HUES48 (cell line): ENCODE measurements around the gene SGCD.
A peak's percentile ranks its signal among the peaks of the same experiment; 100 is the strongest.

Experiments
- H3K27ac ChIP-seq: one replicate; pipeline ENCODE4 v1.7.0; 2013; ENCODE audit warnings: low read depth, low read length, inconsistent platforms
- H3K27me3 ChIP-seq: 2 replicates; pipeline ENCODE4 v1.6.1; 2013; ENCODE audit warnings: mild to moderate bottlenecking, low read length; ENCODE audit not compliant: control insufficient read depth, insufficient read depth
- H3K36me3 ChIP-seq: 2 replicates; pipeline ENCODE4 v1.6.1; 2013; ENCODE audit warnings: low read length; ENCODE audit not compliant: control insufficient read depth, insufficient read depth
- H3K4me1 ChIP-seq: 2 replicates; pipeline ENCODE4 v1.6.1; 2013; ENCODE audit warnings: mild to moderate bottlenecking, low read length; ENCODE audit not compliant: control insufficient read depth, insufficient read depth
- H3K4me3 ChIP-seq: 2 replicates; pipeline ENCODE4 v1.5.1; 2013; ENCODE audit warnings: mild to moderate bottlenecking, low read depth, low read length
- H3K9ac ChIP-seq: 2 replicates; pipeline ENCODE4 v1.6.1; 2013; ENCODE audit warnings: mild to moderate bottlenecking, low read depth, low read length, moderate library complexity
- H3K9me3 ChIP-seq: 2 replicates; pipeline ENCODE4 v1.6.1; 2013; ENCODE audit warnings: low read length; ENCODE audit not compliant: control insufficient read depth, insufficient read depth

Gene SGCD

GRCh38 chr5:156401804-156402203 is 74.8 kb downstream of the SGCD start:
- Histone ChIP-seq H3K9me3 (no peaks in the 10 kb centered on the region), H3K36me3 (no peaks in the 10 kb centered on the region), H3K27me3 (no peaks in the 10 kb centered on the region), H3K4me3 (no peak overlapping the region), H3K4me1 (no peaks in the 10 kb centered on the region; the same call in 1 of the 2 replicates), H3K27ac (no peak overlapping the region), H3K9ac (no peak overlapping the region)

DNA sequence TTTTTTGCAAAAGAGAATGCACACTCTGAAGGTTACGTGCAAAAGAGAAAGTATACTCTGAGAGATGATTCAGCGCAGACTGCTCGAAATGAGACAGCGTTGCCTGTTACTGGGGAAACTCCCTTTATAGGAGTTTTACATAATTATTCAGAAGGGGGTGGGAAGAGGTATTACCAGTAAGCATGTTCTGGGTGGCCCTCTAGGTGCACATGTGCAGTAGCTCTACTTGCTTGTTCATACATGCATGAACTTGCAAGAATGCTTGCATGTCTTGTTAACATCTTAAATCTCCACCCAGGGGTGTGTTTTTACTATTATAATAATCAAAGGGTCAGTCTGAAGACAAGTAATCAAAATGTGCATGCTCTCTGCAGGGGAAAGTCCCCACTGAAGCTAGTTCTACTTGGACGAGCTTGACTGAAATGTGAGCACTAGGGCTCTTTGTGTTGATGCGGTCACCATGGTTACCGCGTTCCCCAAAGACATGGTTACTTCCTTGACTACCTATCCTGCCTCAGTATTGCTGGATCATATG is 75.5 kb downstream of the SGCD start:
- H3K27ac ChIP-seq: no peak overlapping the region
- no peak overlapping the region for H3K4me3 ChIP-seq
- H3K4me1 ChIP-seq: no peaks in the 10 kb centered on the region; the same call in 1 of the 2 replicates
- H3K9me3 ChIP-seq: no peaks in the 10 kb centered on the region
- H3K9ac ChIP-seq: no peak overlapping the region
- no peaks in the 10 kb centered on the region for H3K36me3 ChIP-seq
- no peaks in the 10 kb centered on the region for H3K27me3 ChIP-seq

DNA sequence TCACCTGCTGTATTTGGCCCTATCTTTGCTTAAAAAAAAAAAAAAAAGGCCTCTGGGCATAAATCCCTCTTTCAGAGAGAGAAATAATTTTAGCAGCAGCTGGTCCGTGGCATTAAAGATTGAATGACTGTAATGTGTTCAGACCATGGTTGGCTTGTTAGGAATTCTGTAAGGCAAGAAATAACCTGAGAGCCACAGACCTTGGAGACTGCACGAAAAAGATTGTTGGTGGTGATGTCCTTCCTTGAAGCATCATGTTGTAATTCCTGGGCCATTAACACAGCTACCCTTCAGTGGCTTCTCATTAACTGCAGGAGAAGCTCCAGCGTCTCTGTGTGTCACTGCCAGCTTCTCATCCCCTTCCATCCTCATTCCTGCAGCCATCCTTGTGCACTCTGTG is 79.0 kb downstream of the SGCD start:
- no peaks in the 10 kb centered on the region; the same call in 1 of the 2 replicates for H3K4me1 ChIP-seq
- H3K9me3 ChIP-seq: no peaks in the 10 kb centered on the region

DNA sequence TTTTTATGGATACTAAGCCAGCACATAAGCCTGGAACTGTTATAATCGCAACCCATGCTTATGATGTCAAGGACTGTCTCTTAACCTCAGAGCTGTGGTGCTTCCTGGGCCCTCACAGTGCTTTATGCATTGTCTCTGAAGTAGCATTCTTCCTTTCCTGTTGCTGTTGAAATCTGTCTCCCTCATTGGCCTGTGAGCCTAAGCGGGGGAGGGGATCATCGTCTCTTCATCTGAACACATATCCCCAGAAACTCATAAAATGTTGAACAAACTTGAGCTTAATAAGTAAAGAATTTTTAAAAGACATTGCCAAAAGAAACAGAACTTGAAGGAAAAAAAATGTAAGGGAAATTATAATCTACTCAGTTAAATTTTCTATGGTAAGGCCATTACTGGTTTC is 80.3 kb downstream of the SGCD start:
- H3K27me3 ChIP-seq: no peaks in the 10 kb centered on the region
- no peak overlapping the region for H3K9ac ChIP-seq
- H3K4me3 ChIP-seq: no peak overlapping the region
- no peaks in the 10 kb centered on the region for H3K36me3 ChIP-seq
- no peaks in the 10 kb centered on the region for H3K9me3 ChIP-seq
- no peak overlapping the region for H3K27ac ChIP-seq
- H3K4me1 ChIP-seq: no peaks in the 10 kb centered on the region; the same call in 1 of the 2 replicates

More for the DNA sequence above, 79.0 kb downstream of the SGCD start:
- Histone ChIP-seq H3K36me3 (no peaks in the 10 kb centered on the region), H3K27ac (no peak overlapping the region), H3K4me3 (no peak overlapping the region), H3K9ac (no peak overlapping the region), H3K27me3 (no peaks in the 10 kb centered on the region)

DNA sequence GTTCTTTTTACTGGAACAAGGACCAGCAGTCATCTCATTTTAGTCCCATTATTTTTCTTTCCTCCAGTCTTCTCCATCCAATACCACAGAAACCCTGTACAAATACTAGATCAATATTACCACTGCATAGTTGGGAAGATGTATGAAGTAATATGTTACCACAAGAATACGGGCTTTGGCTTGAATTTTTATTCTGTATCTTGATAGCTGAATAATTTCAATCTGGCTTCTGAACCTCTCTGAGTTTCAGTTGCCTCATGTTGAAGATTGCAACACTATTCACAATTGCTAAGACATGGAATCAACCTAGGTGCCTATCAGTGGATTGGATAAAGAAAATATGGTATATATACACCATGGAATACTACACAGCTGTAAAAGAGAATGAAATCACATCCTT is 82.9 kb downstream of the SGCD start:
- no peaks in the 10 kb centered on the region for H3K9me3 ChIP-seq
- H3K9ac ChIP-seq: no peak overlapping the region
- no peaks in the 10 kb centered on the region for H3K36me3 ChIP-seq
- no peaks in the 10 kb centered on the region for H3K27me3 ChIP-seq
- H3K27ac ChIP-seq: no peak overlapping the region
- no peak overlapping the region for H3K4me3 ChIP-seq
- no peaks in the 10 kb centered on the region for H3K4me1 ChIP-seq

DNA sequence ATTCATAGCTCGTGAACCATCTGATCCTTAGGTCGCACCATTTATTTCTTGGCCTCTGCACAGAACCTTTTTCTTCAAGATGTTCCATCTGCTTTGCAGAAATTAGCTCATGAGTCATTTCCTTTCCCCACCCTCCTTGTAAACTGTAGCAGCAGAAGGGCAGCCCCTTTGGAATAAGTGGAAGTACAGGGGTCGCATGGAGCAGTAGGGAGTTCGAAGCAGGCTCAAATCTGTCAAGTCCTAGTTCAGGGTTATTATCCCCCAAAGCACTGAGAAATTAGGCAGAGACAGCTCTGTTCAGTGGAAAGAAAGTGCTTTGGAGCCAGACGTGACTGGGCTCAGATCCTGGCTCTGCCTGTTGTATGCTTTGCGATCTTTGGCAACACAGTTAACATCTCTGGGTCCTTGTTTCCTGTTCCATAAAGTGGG is 84.2 kb downstream of the SGCD start:
- H3K9ac ChIP-seq: no peak overlapping the region
- no peak overlapping the region for H3K4me3 ChIP-seq
- H3K27ac ChIP-seq: no peak overlapping the region
- no peaks in the 10 kb centered on the region for H3K9me3 ChIP-seq
- no peaks in the 10 kb centered on the region for H3K4me1 ChIP-seq
- no peaks in the 10 kb centered on the region for H3K36me3 ChIP-seq
- H3K27me3 ChIP-seq: no peaks in the 10 kb centered on the region

- Histone ChIP-seq H3K9ac (no peak overlapping the region), H3K4me3 (no peak overlapping the region), H3K4me1 (no peaks in the 10 kb centered on the region), H3K9me3 (no peaks in the 10 kb centered on the region), H3K36me3 (no peaks in the 10 kb centered on the region), H3K27ac (no peak overlapping the region), H3K27me3 (no peaks in the 10 kb centered on the region)
Measured at GRCh38 chr5:156411957-156412356, 85.0 kb downstream of the SGCD start.

DNA sequence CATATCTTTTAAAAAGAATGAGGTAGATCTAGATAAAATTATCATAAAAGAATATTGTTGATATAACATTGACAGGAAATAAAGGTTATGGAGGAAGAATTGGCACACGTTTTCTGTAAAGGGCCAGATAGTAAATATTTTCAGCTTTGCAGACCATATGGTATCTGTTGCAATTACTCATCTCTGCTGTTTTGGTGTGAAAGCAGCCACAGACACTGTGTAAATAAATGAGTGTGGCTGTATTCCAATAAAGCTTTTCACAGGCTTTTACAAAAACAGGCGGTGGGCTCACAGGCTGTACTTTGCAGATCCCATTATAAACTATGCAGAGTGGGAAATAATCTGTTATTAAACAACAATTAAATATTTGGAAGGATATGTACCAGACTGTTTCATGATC is 87.4 kb downstream of the SGCD start:
- H3K27ac ChIP-seq: no peak overlapping the region
- H3K4me3 ChIP-seq: no peak overlapping the region
- H3K9me3 ChIP-seq: no peaks in the 10 kb centered on the region
- no peaks in the 10 kb centered on the region for H3K36me3 ChIP-seq
- no peaks in the 10 kb centered on the region for H3K4me1 ChIP-seq
- H3K27me3 ChIP-seq: no peaks in the 10 kb centered on the region
- H3K9ac ChIP-seq: no peak overlapping the region

- H3K4me3 ChIP-seq: no peak overlapping the region
- no peaks in the 10 kb centered on the region for H3K27me3 ChIP-seq
Measured at GRCh38 chr5:156419661-156420060, 92.7 kb downstream of the SGCD start.

DNA sequence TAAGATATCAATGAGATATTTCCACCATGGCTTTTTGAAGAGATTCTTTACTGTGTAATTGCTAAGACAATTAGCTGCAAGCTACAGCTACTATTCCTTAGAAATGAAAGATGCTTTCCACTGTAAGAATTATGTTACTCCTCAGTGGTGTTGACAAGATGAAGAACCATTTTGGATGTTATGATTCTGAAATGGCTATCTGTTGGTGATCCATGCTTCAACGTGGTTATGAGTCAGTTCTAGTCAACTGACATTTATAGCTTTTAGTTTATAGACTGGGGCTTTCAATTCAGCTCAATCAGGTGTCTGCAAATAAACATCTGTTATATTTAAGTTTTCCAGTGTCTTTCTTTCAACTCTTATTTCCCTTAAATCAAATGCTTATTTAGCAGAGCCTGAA is 93.7 kb downstream of the SGCD start:
- no peak overlapping the region for H3K27ac ChIP-seq
- H3K9ac ChIP-seq: no peak overlapping the region
- no peaks in the 10 kb centered on the region for H3K9me3 ChIP-seq
- no peak overlapping the region for H3K4me3 ChIP-seq
- no peaks in the 10 kb centered on the region for H3K36me3 ChIP-seq
- no peaks in the 10 kb centered on the region for H3K27me3 ChIP-seq
- peaks cover 26% of the 10 kb centered on the region for H3K4me1 ChIP-seq

More at GRCh38 chr5:156419661-156420060, 92.7 kb downstream of the SGCD start:
- Histone ChIP-seq H3K4me1 (peaks cover 26% of the 10 kb centered on the region), H3K36me3 (no peaks in the 10 kb centered on the region), H3K9ac (no peak overlapping the region), H3K9me3 (no peaks in the 10 kb centered on the region), H3K27ac (no peak overlapping the region)

- Histone ChIP-seq H3K36me3 (no peaks in the 10 kb centered on the region), H3K4me3 (no peak overlapping the region; the same call in 1 of the 2 replicates), H3K9ac (no peak overlapping the region), H3K4me1 (peaks cover 26% of the 10 kb centered on the region), H3K9me3 (no peaks in the 10 kb centered on the region), H3K27me3 (no peaks in the 10 kb centered on the region), H3K27ac (peak overlapping the region; percentile 42)
Measured at GRCh38 chr5:156421798-156422197, 94.8 kb downstream of the SGCD start.
